Hepatic stellate cell (primary cell): Measurements from ENCODE around the gene A1BG.
"Not testable (repeated sequence)": the region's sequence is repeated elsewhere in the genome, so short reads cannot be mapped to it uniquely, and the experiment has no call there.

Source experiments
- DNase-seq: peaks from one replicate; pipeline ENCODE4 v3.0.0; 2011; ENCODE audit warnings: low spot score

A1BG gene

DNA sequence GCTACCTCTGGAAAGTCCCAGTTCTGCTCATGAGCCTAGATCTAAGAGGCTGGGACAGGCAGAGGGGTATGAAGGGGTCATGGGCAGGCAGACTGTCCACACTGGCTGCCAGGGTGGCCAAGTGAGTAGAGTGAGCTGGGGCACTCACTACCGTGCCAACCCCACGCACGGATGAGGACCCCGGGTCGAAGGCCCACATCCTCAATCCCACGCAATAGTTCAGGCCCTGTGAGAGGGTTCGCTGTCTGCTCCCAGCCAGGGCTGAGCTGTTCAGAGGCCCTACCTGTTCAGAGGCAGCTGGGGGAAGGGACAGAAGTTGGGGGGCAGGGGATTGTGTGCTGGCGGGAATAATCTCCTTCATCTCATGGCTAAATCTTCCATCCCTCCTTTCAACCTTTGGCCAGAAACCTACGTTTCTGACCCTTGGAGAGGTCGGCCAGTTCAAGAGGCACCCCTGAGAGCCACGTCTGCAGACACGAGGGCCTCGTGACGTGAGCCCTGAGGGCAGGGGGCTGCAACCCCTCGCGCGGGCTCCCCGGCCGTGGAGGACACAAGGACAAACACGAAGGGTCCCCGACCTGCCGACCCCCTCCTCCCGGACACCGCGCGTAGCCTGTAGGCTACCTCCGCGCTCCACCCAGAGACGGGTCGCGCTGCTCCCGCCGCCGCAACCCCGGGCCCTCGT lies 32.7 kb upstream of the A1BG start:
- DNase-seq: no peak

DNA sequence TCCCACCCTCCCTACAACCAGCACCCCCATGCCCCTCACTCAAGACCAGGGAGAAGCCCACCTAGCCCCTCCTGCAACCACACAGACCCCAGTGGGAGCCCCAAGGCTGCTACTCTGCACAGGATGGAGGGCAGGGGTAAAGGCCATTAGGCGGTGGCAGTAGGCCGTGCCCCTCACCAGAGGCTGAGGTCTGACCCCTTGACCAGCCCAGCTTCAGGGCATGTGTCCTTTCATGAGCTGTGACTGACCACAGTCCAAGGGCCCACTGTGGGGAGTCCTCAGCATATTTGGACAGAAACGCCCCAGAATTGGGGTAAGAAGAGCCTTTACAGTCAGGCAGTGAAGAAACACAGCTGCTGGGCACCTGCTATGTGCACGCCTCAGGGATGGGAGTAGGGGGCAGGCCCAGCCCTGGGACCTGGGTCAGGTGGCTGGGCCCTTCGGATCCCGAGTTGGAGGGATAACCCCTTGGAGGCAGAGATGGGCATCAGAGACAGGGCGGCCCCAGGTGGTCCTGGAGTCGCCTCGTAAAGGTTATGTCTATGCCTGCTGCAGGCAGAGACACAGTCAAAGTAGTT lies 32.1 kb upstream of the A1BG start:
- DNase-seq: no peak

DNA sequence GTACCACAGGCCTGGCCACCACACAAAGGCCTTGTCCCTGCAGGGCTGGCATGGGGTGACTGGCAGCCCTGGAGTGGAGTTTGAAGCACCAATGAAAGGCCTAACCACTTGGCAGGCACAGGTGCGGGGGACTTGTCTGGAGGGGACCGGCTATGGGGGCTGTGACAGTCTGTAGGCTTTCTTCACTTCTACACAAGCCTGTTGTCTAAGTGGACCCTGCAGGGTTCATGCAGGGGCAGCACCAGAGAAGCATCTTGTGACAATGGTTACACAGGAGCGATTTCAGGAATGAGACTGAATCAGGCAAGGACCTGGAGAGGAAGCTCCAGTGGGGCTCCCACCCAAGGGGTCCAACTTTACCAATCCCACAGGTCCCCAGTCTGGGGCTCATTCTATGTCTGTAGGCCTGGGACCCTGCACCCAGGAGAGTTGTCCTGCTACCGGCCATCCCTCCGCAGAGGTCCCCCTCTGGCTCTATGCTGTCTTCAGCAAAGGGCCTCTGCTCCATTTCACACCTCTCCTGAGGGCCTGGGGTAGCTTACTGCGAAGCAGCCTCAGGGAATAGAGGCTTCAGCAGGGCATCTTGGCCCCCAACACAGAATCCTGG lies 29.8 kb upstream of the A1BG start:
- no peak for DNase-seq

DNA sequence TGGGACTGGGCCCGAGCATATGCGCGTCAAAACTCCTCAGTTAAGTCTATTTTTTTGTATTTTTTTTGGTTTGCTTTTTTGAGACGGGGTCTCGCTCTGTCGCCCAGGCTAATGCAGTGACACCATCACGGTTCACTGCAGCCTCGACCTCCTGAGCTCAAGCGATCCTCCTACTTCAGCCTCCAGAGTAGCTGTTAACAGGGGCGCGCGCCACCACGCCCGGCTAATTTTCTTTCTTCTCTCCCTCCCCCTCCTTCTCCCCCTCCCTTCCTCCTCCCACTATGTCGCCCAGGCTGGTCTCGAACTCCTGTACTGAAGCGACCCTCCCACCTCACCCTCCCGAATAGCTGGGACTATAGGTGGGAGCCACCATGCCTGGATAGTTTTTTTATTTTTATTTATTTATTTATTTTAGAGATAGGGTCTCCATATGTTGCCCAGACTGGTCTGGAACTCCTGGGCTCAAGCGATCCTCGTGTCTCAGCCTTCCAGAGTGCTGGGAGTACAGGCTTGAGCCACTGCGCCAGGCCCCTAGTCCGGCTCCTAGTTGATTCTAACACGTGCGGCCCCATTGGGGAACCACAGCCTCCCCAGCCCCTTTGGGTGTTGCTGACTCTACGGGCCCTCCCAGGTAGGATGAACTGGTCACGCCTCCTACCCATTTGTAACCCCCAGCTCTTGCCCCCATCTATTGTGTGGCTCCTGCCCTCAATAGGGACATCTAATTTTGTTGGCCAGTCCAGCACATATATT lies 28.3 kb upstream of the A1BG start:
- DNase-seq: no peak

DNA sequence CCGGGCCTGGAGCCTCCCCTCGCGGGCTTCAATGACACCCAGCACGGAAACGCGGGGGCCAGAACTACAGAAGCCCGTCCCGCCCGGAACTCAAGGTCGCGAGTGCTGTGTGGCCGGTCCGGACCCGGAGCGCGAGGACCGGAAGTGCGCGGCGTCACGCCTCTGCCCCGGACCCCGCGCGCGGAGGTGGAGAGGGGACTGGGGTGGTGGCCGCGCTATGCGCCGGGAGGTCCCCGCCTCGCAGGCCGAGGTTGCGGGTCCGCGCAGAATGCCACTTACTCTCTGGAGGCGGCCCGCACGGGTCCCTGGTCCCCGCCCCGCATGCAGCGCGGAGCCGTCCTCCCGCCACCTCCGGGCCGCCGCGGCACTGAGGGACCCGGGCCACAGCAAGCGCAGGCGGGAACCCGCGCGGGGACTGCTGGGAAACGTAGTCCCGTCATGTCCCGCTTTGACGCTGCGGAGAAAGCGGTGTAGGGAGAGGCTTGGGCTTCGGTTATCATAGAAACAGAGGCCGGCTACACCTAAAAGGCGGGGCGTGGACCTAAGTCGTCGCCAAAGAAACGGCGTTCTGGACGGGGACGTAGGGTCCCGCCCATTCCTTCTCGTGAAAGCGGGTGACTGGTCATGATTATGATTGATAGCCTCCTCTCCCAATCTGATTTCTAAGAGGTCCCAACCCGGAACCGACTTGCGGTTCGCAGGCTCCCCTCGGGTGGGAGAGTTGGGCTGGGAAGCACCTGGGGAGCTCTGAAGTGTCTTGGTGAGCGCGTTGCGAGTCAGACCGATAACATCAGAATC lies 27.6 kb upstream of the A1BG start, which contains the start of gene ZNF837:
Gene ZNF837, minus strand, starts transcription at position 369 of the 798 bp plus-strand sequence. CDS start 11,698 bp downstream, outside the sequence.
- peak; percentile 99 for DNase-seq

DNA sequence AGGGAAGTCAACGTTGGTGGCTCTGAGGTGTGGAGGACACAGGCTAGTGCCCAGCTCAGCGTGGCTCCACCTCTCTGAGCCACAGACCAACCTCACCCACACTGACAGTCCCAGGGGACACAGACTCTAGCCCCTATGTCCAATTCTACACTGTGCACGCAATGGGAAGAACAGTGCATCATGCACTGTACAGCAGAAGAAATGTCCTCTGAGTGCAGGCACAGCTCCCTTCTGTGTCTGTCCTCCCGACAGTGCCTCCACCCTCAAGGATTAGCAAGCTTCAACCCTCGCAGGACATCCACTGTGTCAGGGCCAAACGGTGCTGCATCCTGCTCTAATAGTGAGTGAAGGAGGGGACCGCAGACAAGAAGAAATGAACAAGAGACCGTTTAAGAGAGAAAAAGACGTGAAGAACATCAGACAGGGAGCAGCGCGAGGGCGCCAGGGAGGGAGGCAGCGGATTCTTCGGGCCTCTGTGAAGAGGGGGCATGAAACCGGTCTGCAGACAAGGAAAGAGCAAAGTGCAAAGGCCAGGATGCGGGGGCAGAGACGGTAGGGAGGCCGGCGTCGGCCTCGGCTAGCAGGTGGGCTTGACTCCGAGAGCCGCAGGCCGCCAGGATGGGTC lies 26.9 kb upstream of the A1BG start:
- no peak for DNase-seq

DNA sequence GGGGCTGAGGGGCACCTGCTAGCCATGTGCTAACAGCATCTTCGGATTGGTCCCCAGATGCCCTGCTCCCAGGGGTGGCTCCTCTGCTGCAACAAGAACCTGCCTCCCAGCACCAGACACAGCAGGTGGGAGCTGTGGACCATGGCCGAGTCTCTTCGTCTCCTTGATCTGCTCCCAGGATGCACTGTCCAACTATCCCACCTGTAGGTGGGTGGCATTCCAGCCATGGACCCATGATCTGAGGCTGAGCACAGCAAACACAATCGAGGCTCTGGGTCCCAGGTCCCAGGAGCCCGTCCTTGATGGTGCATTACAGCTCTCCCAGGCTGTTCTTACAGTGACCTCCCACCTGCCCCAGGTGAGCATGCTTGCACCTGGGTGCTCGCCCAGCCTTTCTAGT lies 26.0 kb upstream of the A1BG start:
- no peak for DNase-seq

DNA sequence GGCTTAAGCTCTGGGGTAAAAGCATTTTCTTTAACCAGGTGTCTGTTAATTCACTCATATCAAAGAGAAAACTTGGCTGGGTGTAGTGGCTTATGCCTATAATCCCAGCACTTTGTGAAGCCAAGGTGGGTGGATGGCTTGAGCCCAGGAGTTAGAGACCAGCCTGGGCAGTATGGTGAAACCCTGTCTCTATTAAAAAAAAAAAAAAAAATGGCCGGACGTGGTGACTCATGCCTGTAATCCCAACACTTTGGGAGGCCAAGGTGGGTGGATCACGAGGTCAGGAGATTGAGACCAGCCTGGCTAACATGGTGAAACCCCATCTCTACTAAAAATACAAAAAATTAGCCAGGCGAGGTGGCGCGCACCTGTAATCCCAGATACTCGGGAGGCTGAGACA lies 23.4 kb upstream of the A1BG start:
- not testable (repeated sequence) for DNase-seq

DNA sequence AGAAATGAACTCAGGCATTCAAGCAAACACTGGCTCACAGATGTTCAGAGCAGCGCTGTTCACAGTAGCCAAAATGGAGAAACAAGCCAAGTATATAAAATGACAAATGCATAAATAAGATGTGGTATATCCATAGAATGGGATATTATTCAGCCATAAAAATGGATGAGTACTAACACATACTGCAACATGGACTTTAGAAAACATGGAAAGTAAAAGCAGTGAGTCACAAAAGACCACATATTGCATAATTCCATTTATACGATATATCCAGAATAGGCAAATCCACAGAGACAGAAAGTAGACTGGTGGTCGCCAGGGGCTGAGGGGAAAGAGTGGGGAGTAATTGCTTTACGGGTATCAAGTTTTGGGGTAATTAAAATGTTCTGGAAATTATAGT lies 20.9 kb upstream of the A1BG start:
- DNase-seq: no peak

DNA sequence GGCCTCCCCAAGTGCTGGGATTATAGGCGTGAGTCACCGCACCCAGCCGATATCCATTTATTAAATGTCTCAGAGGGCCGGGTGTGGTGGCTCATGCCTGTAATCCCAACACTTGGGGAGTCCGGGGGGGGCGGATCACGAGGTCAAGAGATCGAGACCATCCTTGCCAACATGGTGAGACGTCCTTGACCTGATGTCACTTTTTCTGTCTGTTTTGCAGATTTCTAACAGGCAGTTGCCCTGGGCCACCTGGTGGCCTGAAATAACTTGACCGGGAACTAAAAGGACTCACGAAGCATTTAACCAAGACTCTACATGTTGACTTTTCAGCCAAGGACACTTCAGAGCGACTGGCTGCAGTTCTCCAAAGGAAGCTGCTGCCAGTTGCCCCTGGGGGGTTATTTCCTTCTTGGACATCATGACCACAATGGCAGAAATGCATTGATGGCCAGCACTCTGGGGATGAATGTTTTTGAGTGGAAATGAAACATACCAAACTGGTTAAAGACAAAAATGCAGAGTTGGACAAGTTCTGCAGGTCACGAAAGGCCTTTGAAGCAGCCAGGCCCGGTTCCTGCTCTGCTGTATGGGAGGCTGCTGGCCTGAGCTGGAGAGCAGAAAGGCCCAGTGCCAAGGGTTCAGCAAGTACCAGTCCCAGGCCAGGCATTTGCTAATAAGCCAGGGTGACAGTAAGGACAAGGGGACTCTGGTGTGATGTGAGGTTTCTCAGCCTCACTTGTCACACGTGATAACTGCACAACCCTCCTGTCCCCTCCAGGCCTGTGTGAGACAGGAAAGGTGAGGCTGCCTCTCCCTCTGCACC lies 19.2 kb upstream of the A1BG start:
- DNase-seq: no peak

DNA sequence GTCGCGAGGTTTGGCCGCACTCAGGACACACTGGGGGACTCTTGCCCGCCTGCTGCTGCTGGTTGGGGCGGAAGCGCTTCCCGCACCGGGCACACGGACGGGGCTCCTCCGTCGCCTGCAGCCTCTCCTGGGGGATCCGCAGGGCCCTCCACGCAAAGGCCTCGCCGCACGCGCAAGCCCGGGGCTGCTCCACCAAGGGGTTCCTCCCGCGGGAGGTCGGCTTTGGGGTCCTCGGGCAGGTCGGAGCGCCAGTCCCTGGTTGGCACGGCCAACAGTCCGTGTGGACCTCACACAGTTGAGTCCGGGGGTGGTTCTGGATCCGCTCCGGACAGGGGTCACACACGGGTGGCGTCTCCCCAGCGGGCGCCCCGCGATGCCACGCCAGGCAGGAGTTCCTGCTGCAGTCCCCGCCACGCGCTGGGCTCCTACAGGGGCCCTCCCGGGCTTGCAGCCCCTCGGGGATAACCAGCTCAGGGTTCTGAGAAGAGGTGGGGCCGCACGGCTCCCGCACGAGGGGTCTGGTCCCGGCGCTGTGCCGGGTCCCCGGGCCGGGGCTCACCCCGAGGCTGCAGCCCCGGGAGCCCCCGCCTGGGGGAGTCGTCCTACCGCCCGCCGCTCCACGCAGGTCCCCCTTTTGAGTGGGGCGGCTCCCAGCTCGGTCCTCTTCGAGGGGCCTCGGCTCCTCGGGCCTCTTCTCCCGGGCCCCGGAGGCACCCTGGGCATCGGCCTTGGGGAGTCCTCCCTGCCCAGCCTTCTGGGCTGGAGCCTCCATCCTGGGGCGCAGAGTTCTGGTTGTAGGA lies 15.5 kb upstream of the A1BG start:
- DNase-seq: no peak

DNA sequence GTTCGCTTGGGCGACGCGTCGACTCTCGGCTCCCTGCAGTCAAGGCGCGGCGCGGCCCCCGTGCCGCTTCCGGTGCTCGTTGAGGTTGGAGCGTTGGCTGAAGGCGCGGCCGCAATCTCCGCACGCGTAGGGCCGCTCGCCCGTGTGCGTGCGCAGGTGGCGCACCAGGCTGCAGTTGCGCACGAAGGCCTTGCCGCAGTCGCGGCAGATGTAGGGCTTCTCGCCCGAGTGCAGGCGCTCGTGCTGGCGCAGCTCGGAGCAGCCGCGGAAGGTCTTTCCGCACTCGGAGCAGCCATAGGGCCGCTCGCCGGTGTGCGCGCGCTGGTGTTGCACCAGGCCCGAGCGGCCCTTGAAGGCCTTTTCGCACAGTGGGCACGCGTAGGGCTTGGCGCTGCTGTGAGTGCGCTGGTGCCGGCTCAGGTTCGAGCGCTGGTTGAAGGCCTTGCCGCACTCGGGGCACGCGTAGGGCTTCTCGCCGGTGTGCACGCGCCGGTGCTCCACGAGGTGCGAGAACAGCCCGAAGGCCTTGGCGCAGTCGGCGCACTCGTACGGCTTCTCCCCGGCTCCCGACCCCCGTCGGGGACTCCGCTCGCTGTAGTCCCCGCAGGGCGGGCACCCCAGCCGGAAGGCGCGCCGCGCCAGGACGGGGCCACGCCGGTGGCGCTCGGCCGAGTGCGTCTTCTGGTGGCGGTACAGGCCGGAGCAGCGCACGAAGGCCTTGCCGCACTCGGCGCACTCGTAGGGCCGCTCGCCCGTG lies 14.6 kb upstream of the A1BG start:
- no peak for DNase-seq

DNA sequence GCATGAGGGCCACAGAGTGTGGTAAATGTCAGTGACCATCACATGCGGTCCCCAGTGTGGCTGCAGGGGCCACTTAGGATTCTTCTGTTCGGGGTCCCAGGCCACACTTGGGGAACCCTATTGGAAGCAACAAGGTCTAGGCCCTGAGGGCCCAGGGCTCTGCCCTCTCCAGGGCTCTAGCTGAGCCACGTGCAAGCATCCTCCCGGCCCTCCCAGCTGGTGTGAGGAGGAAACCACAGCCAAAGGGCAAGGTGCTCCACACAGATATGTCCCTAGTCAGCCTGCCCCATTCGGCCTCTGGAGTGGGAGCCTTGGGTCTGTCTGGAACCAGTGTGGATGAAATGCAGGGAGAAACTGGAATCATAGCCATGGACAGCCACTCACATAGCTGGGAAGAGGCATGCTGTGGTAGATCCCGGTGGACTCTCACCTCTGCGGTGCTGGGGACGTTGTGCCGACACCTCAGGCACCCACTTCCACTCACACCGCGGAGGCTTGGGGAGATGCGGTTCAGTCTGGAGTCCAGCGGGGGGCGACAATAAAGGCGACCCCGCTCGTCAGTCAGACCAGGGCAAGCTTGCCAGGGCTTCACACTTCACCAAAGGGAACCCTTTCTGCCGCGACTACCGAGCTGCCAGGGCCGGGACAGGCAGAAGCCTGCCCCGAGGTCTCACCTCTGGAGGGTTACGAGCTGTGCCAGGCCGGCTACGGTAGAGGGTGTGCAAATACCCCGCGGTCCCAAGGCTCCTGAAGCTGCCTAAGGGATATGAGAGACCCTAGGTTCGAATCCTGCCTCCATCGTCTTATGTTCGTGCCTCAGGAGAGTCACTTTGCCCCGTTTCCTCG lies 13.5 kb upstream of the A1BG start:
- DNase-seq: no peak

DNA sequence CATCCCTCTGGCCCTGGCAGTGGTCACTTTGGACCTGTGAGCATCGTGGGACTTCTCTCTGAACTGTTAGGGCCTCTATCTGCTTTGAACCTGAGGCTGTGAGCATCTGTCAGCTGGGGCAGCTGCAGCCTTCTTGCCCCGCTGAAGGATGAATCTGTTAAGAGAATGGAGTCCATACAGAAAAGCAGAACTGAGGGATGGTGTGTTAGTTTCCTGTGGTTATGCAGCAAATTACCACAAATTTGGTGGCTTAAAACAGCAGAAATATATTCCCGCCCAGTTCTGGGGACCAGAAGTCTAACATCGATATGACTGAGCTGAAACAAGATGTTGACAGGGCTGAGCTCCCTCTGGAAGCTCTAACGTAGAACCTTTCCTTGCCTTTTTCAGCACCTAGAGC lies 10.9 kb upstream of the A1BG start:
- no peak for DNase-seq

DNA sequence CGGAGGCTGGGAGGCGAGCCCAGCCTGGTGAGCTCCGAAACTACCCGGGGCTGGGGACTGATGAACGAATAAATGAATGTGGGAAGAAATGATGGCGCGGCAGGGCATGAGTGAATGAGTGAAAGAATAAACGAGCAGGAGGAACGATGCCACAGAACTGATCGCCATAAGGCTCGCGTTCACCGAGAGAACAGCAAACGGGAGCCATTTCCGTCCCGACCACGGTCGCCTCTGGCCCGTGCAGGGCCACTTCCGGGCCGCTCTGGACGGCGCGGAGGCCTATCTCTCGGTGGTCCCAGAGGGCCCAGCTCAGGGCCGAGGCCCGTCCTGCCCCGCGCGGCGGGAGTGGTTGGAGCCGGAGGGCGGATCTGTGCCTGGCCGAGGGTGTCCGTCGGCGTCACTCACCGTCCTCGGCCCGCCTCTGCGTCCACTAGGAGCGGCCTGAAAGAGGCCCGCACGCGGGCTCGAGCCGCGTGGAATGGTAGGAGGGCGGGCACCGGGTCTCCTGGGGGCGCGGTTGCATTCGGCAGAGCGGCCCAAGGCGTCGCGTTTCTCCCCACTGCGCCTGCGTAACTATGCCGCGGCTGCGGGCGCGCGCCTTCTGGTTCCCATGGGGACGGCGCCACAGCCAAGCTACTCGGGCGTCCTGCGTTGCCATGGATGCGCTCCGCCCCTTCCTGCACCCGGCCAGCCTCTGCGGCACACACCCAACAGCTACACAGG lies 9.1 kb upstream of the A1BG start, which contains the start of gene ZNF497:
Gene ZNF497, minus strand, starts transcription at position 480 of the 723 bp plus-strand sequence. CDS start 5,116 bp downstream, outside the sequence.
- DNase-seq: peak; percentile 99

DNA sequence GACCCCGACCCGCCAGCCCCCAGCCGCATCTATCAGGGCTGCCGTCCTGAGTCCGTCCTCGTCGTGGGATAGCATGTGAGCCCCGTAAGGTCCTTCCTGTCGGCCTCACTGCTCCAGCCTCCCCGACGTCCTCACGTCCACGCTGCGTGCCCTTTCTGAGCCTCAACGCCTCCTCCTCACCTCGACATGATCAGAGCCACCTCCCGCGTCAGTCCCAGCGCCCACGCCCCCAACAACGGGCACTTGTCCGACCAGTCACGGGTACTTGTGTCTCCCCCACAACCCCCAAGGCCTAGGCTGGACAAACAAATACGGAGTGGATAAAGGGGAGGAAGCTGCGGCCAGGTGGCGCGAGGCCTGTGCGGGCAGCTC lies 8.6 kb upstream of the A1BG start:
- no peak for DNase-seq

DNA sequence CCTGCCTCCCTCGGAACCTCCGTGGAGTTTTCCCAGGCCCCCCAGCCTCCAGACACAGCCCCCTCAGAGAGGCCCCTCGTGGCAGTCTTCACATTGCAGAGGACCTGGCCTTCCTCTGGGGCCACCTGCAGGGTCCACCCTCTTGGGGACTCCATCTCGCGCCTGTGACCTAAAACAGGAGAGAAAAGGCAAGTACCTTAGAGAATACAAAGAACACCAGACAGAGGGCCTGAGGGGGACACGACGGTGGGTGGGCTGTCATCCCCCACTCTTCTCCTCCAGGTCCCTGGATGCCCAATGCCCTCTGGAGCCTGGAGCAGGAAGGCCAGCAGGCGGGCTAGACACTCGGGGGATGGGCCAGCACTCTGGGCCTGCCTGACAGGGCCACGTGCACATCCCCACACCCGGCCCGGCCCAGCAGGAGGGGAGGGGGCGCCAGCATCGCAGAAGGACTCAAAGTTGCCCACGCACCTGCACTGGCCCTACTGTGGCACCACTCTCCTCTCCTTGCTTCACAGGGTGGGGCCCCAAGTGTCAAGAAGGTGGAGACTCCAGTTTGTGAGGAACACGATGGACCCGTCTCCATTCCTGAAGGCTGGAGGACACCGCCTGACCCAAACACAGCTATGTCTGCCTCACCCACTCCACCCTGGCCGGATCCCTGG lies 4.3 kb upstream of the A1BG start:
- DNase-seq: no peak
